Loucy (cell line): Measurements from ENCODE around the gene SFXN5.

Source experiments
- H2AFZ ChIP-seq: fragments of 200-600 bp; sonication (generic); 2 replicates; pipeline ENCODE4 v1.6.0; 2016; ENCODE audit warnings: antibody characterized with exemption, mild to moderate bottlenecking, low read length, moderate library complexity
- H3F3A ChIP-seq: fragments of 200-600 bp; 2 replicates; pipeline ENCODE4 v1.6.0; 2016; ENCODE audit warnings: antibody characterized with exemption, low read depth, mild to moderate bottlenecking
- H3K27me3 ChIP-seq: fragments of 200-600 bp; sonication (generic); 2 replicates; pipeline ENCODE4 v1.6.1; 2014; ENCODE audit warnings: low read length, mild to moderate bottlenecking; ENCODE audit not compliant: insufficient read depth, poor library complexity, severe bottlenecking
- H3K36me3 ChIP-seq: fragments of 200-600 bp; sonication (generic); 2 replicates; pipeline ENCODE4 v1.6.1; 2016; ENCODE audit warnings: low read length; ENCODE audit not compliant: insufficient read depth
- H3K4me1 ChIP-seq: fragments of 200-600 bp; sonication (generic); 2 replicates; pipeline ENCODE4 v1.5.1; 2014; ENCODE audit warnings: low read length, mild to moderate bottlenecking; ENCODE audit not compliant: insufficient read depth, poor library complexity, severe bottlenecking
- H3K4me2 ChIP-seq: fragments of 200-600 bp; sonication (generic); 2 replicates; pipeline ENCODE4 v1.6.0; 2014; ENCODE audit warnings: antibody characterized with exemption, low read length, low read depth, mild to moderate bottlenecking; ENCODE audit not compliant: poor library complexity, severe bottlenecking
- H3K4me3 ChIP-seq: fragments of 200-600 bp; sonication (generic); 2 replicates; pipeline ENCODE4 v1.5.1; 2014; ENCODE audit warnings: low read length, mild to moderate bottlenecking, mixed read lengths; ENCODE audit not compliant: poor library complexity, severe bottlenecking
- H3K79me2 ChIP-seq: fragments of 200-600 bp; sonication (generic); 2 replicates; pipeline ENCODE4 v1.6.1; 2014; ENCODE audit warnings: low read length; ENCODE audit not compliant: insufficient read depth
- H3K9ac ChIP-seq: fragments of 200-600 bp; sonication (generic); 2 replicates; pipeline ENCODE4 v1.6.0; 2014; ENCODE audit warnings: mild to moderate bottlenecking, low read depth, low read length, moderate library complexity; ENCODE audit not compliant: poor library complexity, severe bottlenecking
- H3K9me2 ChIP-seq: fragments of 200-600 bp; sonication (generic); replicated peaks from 2 replicates; pipeline ENCODE4 v1.6.1; 2016; ENCODE audit warnings: low read depth, low read length, mixed read lengths
- H3K9me3 ChIP-seq: fragments of 200-600 bp; sonication (generic); 2 replicates; pipeline ENCODE4 v1.6.1; 2014; ENCODE audit warnings: mild to moderate bottlenecking, antibody characterized with exemption, low read length, low read depth; ENCODE audit not compliant: insufficient read depth
- H4K20me1 ChIP-seq: fragments of 200-600 bp; sonication (generic); 2 replicates; pipeline ENCODE4 v1.6.0; 2014; ENCODE audit warnings: antibody characterized with exemption, low read length, mild to moderate bottlenecking; ENCODE audit not compliant: insufficient read depth, poor library complexity, severe bottlenecking
- CTCF ChIP-seq: fragments of 200-600 bp; sonication (generic); conservative IDR thresholded peaks from 2 replicates; pipeline ENCODE4 v1.5.1; 2014; ENCODE audit warnings: mild to moderate bottlenecking, antibody characterized with exemption, low read length
- EZH2phosphoT487 ChIP-seq: fragments of 200-600 bp; IDR thresholded peaks from 2 replicates; pipeline ENCODE4 v1.6.1; 2018; ENCODE audit warnings: antibody characterized with exemption, mild to moderate bottlenecking, moderate library complexity, borderline replicate concordance

SFXN5 gene

GRCh38 chr2:72973137-72973535 is 98.4 kb downstream of the SFXN5 start:
- Histone ChIP-seq H3K9ac (no peak overlapping the region), H3F3A (no peaks in the 10 kb centered on the region), H2AFZ (no peak overlapping the region), H3K9me3 (no peaks in the 10 kb centered on the region), H3K36me3 (no peaks in the 10 kb centered on the region), H3K79me2 (no peaks in the 10 kb centered on the region), H3K9me2 (no peaks in the 10 kb centered on the region), H4K20me1 (no peaks in the 10 kb centered on the region), H3K4me2 (no peak overlapping the region), H3K27me3 (no peaks in the 10 kb centered on the region), H3K4me3 (no peak overlapping the region), H3K4me1 (peaks cover 7% of the 10 kb centered on the region)
- no peak for TF ChIP-seq EZH2phosphoT487
- TF ChIP-seq CTCF = no peak

GRCh38 chr2:72972352-72973136 is 99.0 kb downstream of the SFXN5 start:
- Histone ChIP-seq H3K36me3 (no peaks in the 10 kb centered on the region), H3K4me1 (peaks cover 7% of the 10 kb centered on the region), H2AFZ (no peak overlapping the region), H3F3A (no peaks in the 10 kb centered on the region), H3K27me3 (no peaks in the 10 kb centered on the region), H3K4me3 (no peak overlapping the region), H4K20me1 (no peaks in the 10 kb centered on the region), H3K9me2 (no peaks in the 10 kb centered on the region), H3K9ac (no peak overlapping the region), H3K79me2 (no peaks in the 10 kb centered on the region), H3K9me3 (no peaks in the 10 kb centered on the region), H3K4me2 (no peak overlapping the region)
- no peak for TF ChIP-seq CTCF
- TF ChIP-seq EZH2phosphoT487 = no peak

DNA sequence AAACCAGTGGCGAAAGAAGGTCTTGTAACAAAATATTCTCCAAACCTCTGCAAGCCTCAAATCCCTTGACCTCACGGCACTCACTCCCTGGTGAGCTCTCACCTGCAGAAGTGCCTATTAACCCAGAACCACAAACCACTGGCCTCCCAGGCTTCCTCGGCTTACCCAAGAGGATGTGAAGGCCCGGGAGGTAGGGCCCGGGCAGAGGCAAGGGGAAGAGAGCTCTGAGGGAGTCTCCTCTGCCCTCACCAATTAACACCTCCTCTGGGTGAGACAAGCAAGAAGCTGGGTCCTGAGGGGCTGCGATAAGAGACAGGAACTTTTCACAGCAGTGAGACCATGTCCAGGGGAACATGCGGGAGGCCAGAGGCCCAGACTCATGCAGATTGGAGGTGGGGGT is 100.5 kb downstream of the SFXN5 start:
- H4K20me1 ChIP-seq = no peaks in the 10 kb centered on the region

More for the DNA sequence above, 100.5 kb downstream of the SFXN5 start:
- H3K4me1 ChIP-seq = peaks cover 7% of the 10 kb centered on the region
- H3K27me3 ChIP-seq = no peaks in the 10 kb centered on the region
- H3K4me2 ChIP-seq = no peak overlapping the region
- no peaks in the 10 kb centered on the region for H3K36me3 ChIP-seq
- no peak overlapping the region for H3K9ac ChIP-seq
- no peaks in the 10 kb centered on the region for H3K79me2 ChIP-seq
- H3K9me3 ChIP-seq = no peaks in the 10 kb centered on the region
- no peaks in the 10 kb centered on the region for H3K9me2 ChIP-seq
- no peaks in the 10 kb centered on the region for H3F3A ChIP-seq
- TF ChIP-seq CTCF (no peak), EZH2phosphoT487 (no peak)
- H3K4me3 ChIP-seq = no peak overlapping the region
- H2AFZ ChIP-seq = no peak overlapping the region
